CD4-positive, alpha-beta T cell treated with Interleukin-1 beta for 1 hour (primary cell): ENCODE results near the gene PDE2A.

Source experiments
- DNase-seq, 2 donors: peaks; one replicate each; pipeline ENCODE4 v3.0.0-alpha.2; 2020 to 2022

The PDE2A gene

GRCh38 chr11:72673943-72674828, at the start of gene PDE2A:
Gene PDE2A, minus strand, starts transcription at chr11:72674422. Its CDS starts 215 bp downstream, at chr11:72674207.
- no peak for DNase-seq

GRCh38 chr11:72723508-72723907, 49.3 kb upstream of the PDE2A start:
- DNase-seq, result no peak

- peak; percentile 89 to 90 for DNase-seq
These were observed 48.0 kb upstream of the PDE2A start for GRCh38 chr11:72722050-72722748.

GRCh38 chr11:72721689-72722049, 47.4 kb upstream of the PDE2A start:
- peak; percentile 46 to 47 for DNase-seq

- no peak for DNase-seq
These were observed 47.1 kb upstream of the PDE2A start for GRCh38 chr11:72721276-72721675.

- DNase-seq, result no peak
These were observed 46.6 kb upstream of the PDE2A start for GRCh38 chr11:72720784-72721183.

GRCh38 chr11:72720047-72720446, 45.8 kb upstream of the PDE2A start:
- DNase-seq, result no peak

GRCh38 chr11:72719551-72719950, 45.3 kb upstream of the PDE2A start:
- DNase-seq, result no peak

- no peak for DNase-seq
These were observed 44.9 kb upstream of the PDE2A start for GRCh38 chr11:72719144-72719543.

GRCh38 chr11:72718101-72718501, 43.9 kb upstream of the PDE2A start:
- DNase-seq, result no peak

GRCh38 chr11:72716788-72717435, 42.7 kb upstream of the PDE2A start:
- DNase-seq, result no peak

GRCh38 chr11:72716290-72716689, 42.1 kb upstream of the PDE2A start:
- DNase-seq, result no peak

GRCh38 chr11:72712841-72713240, 38.6 kb upstream of the PDE2A start:
- no peak for DNase-seq

GRCh38 chr11:72712168-72712751, 38.0 kb upstream of the PDE2A start:
- DNase-seq, result peak in 1 of 2 donors; percentile 35

- DNase-seq, result no peak
These were observed 36.9 kb upstream of the PDE2A start for GRCh38 chr11:72711141-72711540.

- no peak for DNase-seq
These were observed 36.1 kb upstream of the PDE2A start for GRCh38 chr11:72710278-72710677.

GRCh38 chr11:72709478-72710238, 35.4 kb upstream of the PDE2A start:
- no peak for DNase-seq

GRCh38 chr11:72707032-72707431, 32.8 kb upstream of the PDE2A start:
- no peak for DNase-seq

- DNase-seq, result no peak
These were observed 32.4 kb upstream of the PDE2A start for GRCh38 chr11:72706579-72706978.

- DNase-seq, result no peak
These were observed 31.5 kb upstream of the PDE2A start for GRCh38 chr11:72705442-72706365.

GRCh38 chr11:72704783-72705265, 30.6 kb upstream of the PDE2A start:
- DNase-seq, result no peak
